HEK293 (cell line): ENCODE data around the gene PDE3B.
A peak's percentile ranks its signal among the peaks of the same experiment; 100 is the strongest.

Experiments
- CTCF ChIA-PET: fragments of 350-600 bp; formaldehyde crosslinking; extraction: SDS; loops from one replicate; lab custom pipeline; 2021; ENCODE audit warnings: antibody characterized with exemption; lab: Yijun Ruan, JAX
- POLR2A ChIA-PET: fragments of 300-600 bp; formaldehyde crosslinking; extraction: SDS; loops from one replicate; lab custom pipeline; 2020; ENCODE audit warnings: antibody characterized with exemption, inconsistent platforms; lab: Yijun Ruan, JAX
- H3K27ac ChIP-seq: fragments of 200-500 bp; sonication (Bioruptor generic); 2 replicates; pipeline ENCODE4 v1.5.1; 2014; ENCODE audit warnings: low read depth, low read length, control low read depth, inconsistent platforms; ENCODE audit errors: extremely low read depth
- H3K36me3 ChIP-seq, 2 experiments: fragments of 200-500 bp in 1 of 2; sonication (Bioruptor generic) in 1 of 2; 1 replicate in 1 of 2; 2 replicates in 1 of 2; pipeline ENCODE4 v1.5.1; 2014 to 2017; ENCODE audit warnings: inconsistent platforms in 2 of 2, low read length in 2 of 2; ENCODE audit not compliant: control insufficient read depth in 2 of 2, insufficient read depth in 1 of 2
- H3K4me1 ChIP-seq: fragments of 200-500 bp; sonication (Bioruptor generic); 2 replicates; pipeline ENCODE4 v1.5.1; 2014; ENCODE audit warnings: mild to moderate bottlenecking, low read length, inconsistent platforms; ENCODE audit not compliant: control insufficient read depth, insufficient read depth
- H3K4me3 ChIP-seq: 2 replicates; pipeline ENCODE4 v1.5.1; 2011; ENCODE audit warnings: low read depth, mild to moderate bottlenecking, control low read depth, low read length, moderate library complexity
- H3K9me3 ChIP-seq: fragments of 200-500 bp; sonication (Bioruptor generic); 2 replicates; pipeline ENCODE4 v1.5.1; 2014; ENCODE audit warnings: low read depth, low read length, inconsistent platforms; ENCODE audit not compliant: control insufficient read depth, insufficient read depth
- HOXC10 ChIP-seq: sonication (generic); formaldehyde crosslinking; IDR thresholded peaks from 2 replicates; pipeline ENCODE4 v1.8.1; 2023; ENCODE audit warnings: mild to moderate bottlenecking, missing genetic modification reagents
- HOXD13 ChIP-seq: sonication (generic); formaldehyde crosslinking; IDR thresholded peaks from 2 replicates; pipeline ENCODE4 v1.8.0; 2022; ENCODE audit warnings: missing genetic modification reagents, borderline replicate concordance
- KLF10 ChIP-seq: fragments of 450-650 bp; IDR thresholded peaks from 2 replicates; pipeline ENCODE4 v1.5.1; 2018; ENCODE audit warnings: missing biosample characterization, mild to moderate bottlenecking, missing genetic modification characterization
- KLF16 ChIP-seq: fragments of 450-650 bp; formaldehyde crosslinking; IDR thresholded peaks from 2 replicates; pipeline ENCODE4 v1.5.1; 2017; ENCODE audit warnings: missing biosample characterization, missing genetic modification characterization
- KLF9 ChIP-seq: fragments of 450-650 bp; formaldehyde crosslinking; IDR thresholded peaks from 2 replicates; pipeline ENCODE4 v1.5.1; 2016; ENCODE audit warnings: missing biosample characterization, missing genetic modification characterization, low read depth
- MYNN ChIP-seq: fragments of 450-650 bp; formaldehyde crosslinking; IDR thresholded peaks from 2 replicates; pipeline ENCODE4 v1.5.1; 2016; ENCODE audit warnings: missing biosample characterization, missing genetic modification characterization, borderline replicate concordance
- OVOL3 ChIP-seq: fragments of 450-650 bp; formaldehyde crosslinking; IDR thresholded peaks from 2 replicates; pipeline ENCODE4 v1.5.1; 2016; ENCODE audit warnings: missing biosample characterization, missing genetic modification characterization
- RBAK ChIP-seq: fragments of 450-650 bp; formaldehyde crosslinking; IDR thresholded peaks from 2 replicates; pipeline ENCODE4 v1.5.1; 2016; ENCODE audit warnings: missing biosample characterization, missing genetic modification characterization
- SP2 ChIP-seq: fragments of 450-650 bp; formaldehyde crosslinking; IDR thresholded peaks from 2 replicates; pipeline ENCODE4 v1.5.1; 2016; ENCODE audit warnings: missing biosample characterization, missing genetic modification characterization
- SP7 ChIP-seq: fragments of 450-650 bp; formaldehyde crosslinking; IDR thresholded peaks from 2 replicates; pipeline ENCODE4 v1.5.1; 2016; ENCODE audit warnings: missing biosample characterization, missing genetic modification characterization
- ZBTB26 ChIP-seq: fragments of 450-650 bp; formaldehyde crosslinking; optimal IDR thresholded peaks from 2 replicates; pipeline ENCODE3; 2016; ENCODE audit warnings: missing biosample characterization, mild to moderate bottlenecking, missing genetic modification characterization
- ZBTB7A ChIP-seq: fragments of 450-650 bp; formaldehyde crosslinking; IDR thresholded peaks from 2 replicates; pipeline ENCODE4 v1.5.1; 2016; ENCODE audit warnings: low read depth, missing biosample characterization, missing genetic modification characterization
- ZBTB8A ChIP-seq: fragments of 450-650 bp; formaldehyde crosslinking; IDR thresholded peaks from 2 replicates; pipeline ENCODE4 v1.5.1; 2016; ENCODE audit warnings: missing biosample characterization, missing genetic modification characterization
- ZFHX2 ChIP-seq: fragments of 450-650 bp; formaldehyde crosslinking; conservative IDR thresholded peaks from 2 replicates; pipeline ENCODE4 v1.5.1; 2016; ENCODE audit warnings: missing biosample characterization, missing genetic modification characterization
- ZFP3 ChIP-seq: fragments of 450-650 bp; formaldehyde crosslinking; IDR thresholded peaks from 2 replicates; pipeline ENCODE4 v1.5.1; 2016; ENCODE audit warnings: low read depth, missing biosample characterization, missing genetic modification characterization
- ZNF114 ChIP-seq: fragments of 450-650 bp; formaldehyde crosslinking; IDR thresholded peaks from 2 replicates; pipeline ENCODE4 v1.5.0; 2017; ENCODE audit warnings: missing biosample characterization, missing genetic modification characterization
- ZNF138 ChIP-seq: fragments of 450-650 bp; formaldehyde crosslinking; IDR thresholded peaks from 2 replicates; pipeline ENCODE4 v1.5.1; 2016; ENCODE audit warnings: missing biosample characterization, missing genetic modification characterization, borderline replicate concordance
- ZNF2 ChIP-seq: fragments of 450-650 bp; formaldehyde crosslinking; IDR thresholded peaks from 2 replicates; pipeline ENCODE4 v1.5.1; 2016; ENCODE audit warnings: missing biosample characterization, missing genetic modification characterization
- ZNF202 ChIP-seq: fragments of 450-650 bp; formaldehyde crosslinking; IDR thresholded peaks from 2 replicates; pipeline ENCODE4 v1.5.1; 2016; ENCODE audit warnings: missing biosample characterization, missing genetic modification characterization, borderline replicate concordance
- ZNF266 ChIP-seq: fragments of 450-650 bp; formaldehyde crosslinking; IDR thresholded peaks from 2 replicates; pipeline ENCODE4 v1.5.1; 2016; ENCODE audit warnings: missing biosample characterization, missing genetic modification characterization, low read depth
- ZNF335 ChIP-seq: fragments of 450-650 bp; formaldehyde crosslinking; conservative IDR thresholded peaks from 2 replicates; pipeline ENCODE4 v1.5.1; 2016; ENCODE audit warnings: missing biosample characterization, missing genetic modification characterization
- ZNF350 ChIP-seq: fragments of 450-650 bp; formaldehyde crosslinking; IDR thresholded peaks from 2 replicates; pipeline ENCODE4 v1.5.0; 2017; ENCODE audit warnings: missing biosample characterization, mild to moderate bottlenecking, missing genetic modification characterization
- ZNF354C ChIP-seq: fragments of 450-650 bp; formaldehyde crosslinking; IDR thresholded peaks from 2 replicates; pipeline ENCODE4 v1.5.1; 2016; ENCODE audit warnings: missing biosample characterization, missing genetic modification characterization, low read depth, borderline replicate concordance
- ZNF404 ChIP-seq: fragments of 450-650 bp; formaldehyde crosslinking; IDR thresholded peaks from 2 replicates; pipeline ENCODE4 v1.5.1; 2017; ENCODE audit warnings: missing biosample characterization, missing genetic modification characterization
- ZNF423 ChIP-seq: fragments of 450-650 bp; formaldehyde crosslinking; IDR thresholded peaks from 2 replicates; pipeline ENCODE4 v1.5.1; 2016; ENCODE audit warnings: missing biosample characterization, missing genetic modification characterization
- ZNF514 ChIP-seq: fragments of 450-650 bp; formaldehyde crosslinking; IDR thresholded peaks from 2 replicates; pipeline ENCODE4 v1.5.1; 2016; ENCODE audit warnings: missing biosample characterization, missing genetic modification characterization
- ZNF521 ChIP-seq: fragments of 450-650 bp; formaldehyde crosslinking; IDR thresholded peaks from 2 replicates; pipeline ENCODE4 v1.5.1; 2017; ENCODE audit warnings: missing biosample characterization, mild to moderate bottlenecking, missing genetic modification characterization
- ZNF561 ChIP-seq: fragments of 450-650 bp; IDR thresholded peaks from 2 replicates; pipeline ENCODE4 v1.5.1; 2018; ENCODE audit warnings: missing biosample characterization, missing genetic modification characterization, borderline replicate concordance
- ZNF664 ChIP-seq: fragments of 450-650 bp; formaldehyde crosslinking; IDR thresholded peaks from 2 replicates; pipeline ENCODE4 v1.5.1; 2016; ENCODE audit warnings: missing biosample characterization, missing genetic modification characterization
- ZNF670 ChIP-seq: fragments of 450-650 bp; formaldehyde crosslinking; IDR thresholded peaks from 2 replicates; pipeline ENCODE4 v1.5.1; 2016; ENCODE audit warnings: missing biosample characterization, missing genetic modification characterization, low read depth
- ZNF747 ChIP-seq: fragments of 450-650 bp; formaldehyde crosslinking; IDR thresholded peaks from 2 replicates; pipeline ENCODE4 v1.5.1; 2016; ENCODE audit warnings: missing biosample characterization, missing genetic modification characterization
- TF ChIP-seq, protein P1 (sequence below): fragments of 450-650 bp; formaldehyde crosslinking; IDR thresholded peaks from 2 replicates; pipeline ENCODE4 v1.5.1; 2016; ENCODE audit warnings: missing biosample characterization, missing genetic modification characterization
- TF ChIP-seq, protein P2 (sequence below): fragments of 450-650 bp; formaldehyde crosslinking; IDR thresholded peaks from 2 replicates; pipeline ENCODE4 v1.5.1; 2016; ENCODE audit warnings: missing biosample characterization, missing genetic modification characterization

PDE3B gene

DNA sequence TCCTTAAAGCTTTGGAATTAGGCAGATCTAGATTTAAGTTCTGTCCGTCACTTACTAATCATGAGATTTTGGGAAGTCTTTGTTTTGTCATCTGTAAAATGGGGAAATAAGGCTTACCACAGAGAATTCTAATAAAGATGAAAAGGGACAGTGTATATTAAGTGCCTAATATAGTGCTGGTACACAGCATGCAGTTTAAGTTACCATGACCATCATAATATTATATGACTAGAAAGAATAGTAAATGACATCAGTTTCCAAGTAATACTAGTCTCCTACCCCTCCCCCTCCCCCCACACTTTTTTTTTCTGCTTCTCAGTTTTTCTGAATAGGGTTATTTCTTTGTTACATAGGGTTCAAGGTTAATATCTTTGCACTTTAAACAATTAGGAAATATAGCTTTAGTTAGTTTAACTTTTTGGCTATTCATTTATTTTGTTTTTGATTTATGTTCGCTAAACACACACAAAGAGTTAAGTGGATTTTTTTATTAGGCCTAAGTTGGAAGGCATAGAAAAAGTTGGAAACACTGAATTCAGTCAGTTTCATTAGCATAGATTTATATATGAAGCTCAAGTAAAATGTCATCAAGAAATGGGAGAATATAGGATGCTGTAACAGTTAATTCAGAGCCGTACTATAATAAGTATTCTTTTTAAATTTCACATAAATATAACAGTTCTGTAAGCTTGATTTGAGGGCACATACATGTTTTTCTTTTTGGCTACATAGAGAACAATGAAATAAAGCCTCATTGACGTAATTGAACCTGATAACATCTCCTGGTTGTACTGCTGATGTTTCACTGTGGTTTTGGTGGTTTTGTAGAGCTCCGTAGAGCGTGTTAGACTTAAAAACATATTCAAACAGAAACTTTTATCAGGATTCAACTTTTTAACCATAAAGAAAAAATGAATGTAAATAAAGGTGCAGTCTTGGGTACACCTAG lies 121.2 kb downstream of the PDE3B start:
- CTCF ChIA-PET, result interaction anchor here (0.6 to 1.4 kb wide), 4 partner anchors 9 to 274 kb away, joined by 3 read pairs; no protein-coding TSS in a partner anchor
- TF ChIP-seq ZNF266 (tag by site-specific recombination), result no peak
- no peak for TF ChIP-seq RBAK (tag by site-specific recombination)
- TF ChIP-seq KLF16 (tag by site-specific recombination), result no peak
- no peak for TF ChIP-seq KLF10
- no peak for TF ChIP-seq ZFP3
- no peak for TF ChIP-seq ZNF521 (tag by site-specific recombination)
- no peak for TF ChIP-seq ZBTB8A (tag by site-specific recombination)
- TF ChIP-seq ZBTB26 (tag by site-specific recombination), result no peak
- no peak for TF ChIP-seq ZFHX2 (tag by site-specific recombination)
- TF ChIP-seq, protein P1, sequence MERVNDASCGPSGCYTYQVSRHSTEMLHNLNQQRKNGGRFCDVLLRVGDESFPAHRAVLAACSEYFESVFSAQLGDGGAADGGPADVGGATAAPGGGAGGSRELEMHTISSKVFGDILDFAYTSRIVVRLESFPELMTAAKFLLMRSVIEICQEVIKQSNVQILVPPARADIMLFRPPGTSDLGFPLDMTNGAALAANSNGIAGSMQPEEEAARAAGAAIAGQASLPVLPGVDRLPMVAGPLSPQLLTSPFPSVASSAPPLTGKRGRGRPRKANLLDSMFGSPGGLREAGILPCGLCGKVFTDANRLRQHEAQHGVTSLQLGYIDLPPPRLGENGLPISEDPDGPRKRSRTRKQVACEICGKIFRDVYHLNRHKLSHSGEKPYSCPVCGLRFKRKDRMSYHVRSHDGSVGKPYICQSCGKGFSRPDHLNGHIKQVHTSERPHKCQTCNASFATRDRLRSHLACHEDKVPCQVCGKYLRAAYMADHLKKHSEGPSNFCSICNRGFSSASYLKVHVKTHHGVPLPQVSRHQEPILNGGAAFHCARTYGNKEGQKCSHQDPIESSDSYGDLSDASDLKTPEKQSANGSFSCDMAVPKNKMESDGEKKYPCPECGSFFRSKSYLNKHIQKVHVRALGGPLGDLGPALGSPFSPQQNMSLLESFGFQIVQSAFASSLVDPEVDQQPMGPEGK (tag by site-specific recombination), result no peak
- no peak for TF ChIP-seq ZNF404 (tag by site-specific recombination)
- no peak for TF ChIP-seq KLF9 (tag by site-specific recombination)
- TF ChIP-seq ZNF514 (tag by site-specific recombination), result no peak
- TF ChIP-seq, protein P2, sequence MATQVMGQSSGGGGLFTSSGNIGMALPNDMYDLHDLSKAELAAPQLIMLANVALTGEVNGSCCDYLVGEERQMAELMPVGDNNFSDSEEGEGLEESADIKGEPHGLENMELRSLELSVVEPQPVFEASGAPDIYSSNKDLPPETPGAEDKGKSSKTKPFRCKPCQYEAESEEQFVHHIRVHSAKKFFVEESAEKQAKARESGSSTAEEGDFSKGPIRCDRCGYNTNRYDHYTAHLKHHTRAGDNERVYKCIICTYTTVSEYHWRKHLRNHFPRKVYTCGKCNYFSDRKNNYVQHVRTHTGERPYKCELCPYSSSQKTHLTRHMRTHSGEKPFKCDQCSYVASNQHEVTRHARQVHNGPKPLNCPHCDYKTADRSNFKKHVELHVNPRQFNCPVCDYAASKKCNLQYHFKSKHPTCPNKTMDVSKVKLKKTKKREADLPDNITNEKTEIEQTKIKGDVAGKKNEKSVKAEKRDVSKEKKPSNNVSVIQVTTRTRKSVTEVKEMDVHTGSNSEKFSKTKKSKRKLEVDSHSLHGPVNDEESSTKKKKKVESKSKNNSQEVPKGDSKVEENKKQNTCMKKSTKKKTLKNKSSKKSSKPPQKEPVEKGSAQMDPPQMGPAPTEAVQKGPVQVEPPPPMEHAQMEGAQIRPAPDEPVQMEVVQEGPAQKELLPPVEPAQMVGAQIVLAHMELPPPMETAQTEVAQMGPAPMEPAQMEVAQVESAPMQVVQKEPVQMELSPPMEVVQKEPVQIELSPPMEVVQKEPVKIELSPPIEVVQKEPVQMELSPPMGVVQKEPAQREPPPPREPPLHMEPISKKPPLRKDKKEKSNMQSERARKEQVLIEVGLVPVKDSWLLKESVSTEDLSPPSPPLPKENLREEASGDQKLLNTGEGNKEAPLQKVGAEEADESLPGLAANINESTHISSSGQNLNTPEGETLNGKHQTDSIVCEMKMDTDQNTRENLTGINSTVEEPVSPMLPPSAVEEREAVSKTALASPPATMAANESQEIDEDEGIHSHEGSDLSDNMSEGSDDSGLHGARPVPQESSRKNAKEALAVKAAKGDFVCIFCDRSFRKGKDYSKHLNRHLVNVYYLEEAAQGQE (tag by site-specific recombination), result no peak
- TF ChIP-seq HOXC10, result no peak
- no peak for TF ChIP-seq ZNF747 (tag by site-specific recombination)
- no peak for TF ChIP-seq ZNF354C (tag by site-specific recombination)
- no peak for TF ChIP-seq ZNF114
- TF ChIP-seq ZNF138 (tag by site-specific recombination), result no peak
- TF ChIP-seq ZNF350 (tag by site-specific recombination), result no peak
- TF ChIP-seq ZNF670 (tag by site-specific recombination), result no peak
- TF ChIP-seq HOXD13, result no peak
- TF ChIP-seq ZNF2, result no peak
- no peak for TF ChIP-seq ZNF335 (tag by site-specific recombination)
- TF ChIP-seq ZBTB7A (tag by site-specific recombination), result no peak
- TF ChIP-seq SP7 (tag by site-specific recombination), result 0 out of 2 replicates have a peak, but pooled peaks have one; percentile 53
- 0 out of 2 replicates have a peak, but pooled peaks have one; percentile 44 for TF ChIP-seq OVOL3 (tag by site-specific recombination)
- TF ChIP-seq ZNF561 (tag by site-specific recombination), result no peak
- TF ChIP-seq MYNN (tag by site-specific recombination), result no peak
- TF ChIP-seq ZNF664 (tag by site-specific recombination), result no peak
- TF ChIP-seq ZNF423 (tag by site-specific recombination), result no peak
- TF ChIP-seq ZNF202 (tag by site-specific recombination), result no peak
- TF ChIP-seq SP2, result no peak

More for the DNA sequence above, 121.2 kb downstream of the PDE3B start:
- Histone ChIP-seq H3K4me3 (no peak overlapping the region), H3K4me1 (peaks cover 13% of the 10 kb centered on the region), H3K9me3 (no peaks in the 10 kb centered on the region), H3K36me3 (no peaks in the 10 kb centered on the region), H3K27ac (no peak overlapping the region)
- POLR2A ChIA-PET, result interaction anchor here (1.6 to 1.9 kb wide), 2 partner anchors 121 to 127 kb away, joined by 4 to 9 read pairs; partner anchors contain the start of genes CYP2R1 and PDE3B
